Brain microvascular endothelial cell (primary cell): ENCODE measurements around the gene NKPD1.

Experiments used
- DNase-seq: peaks from one replicate; pipeline ENCODE4 v3.0.0-alpha.2; 2020
- H3K27ac ChIP-seq: fragments of 250-450 bp; sonication (Bioruptor Pico); 2 replicates; pipeline ENCODE4 v1.5.1; 2020; ENCODE audit warnings: mild to moderate bottlenecking, moderate library complexity
- H3K27me3 ChIP-seq: fragments of 250-450 bp; sonication (Bioruptor Pico); replicated peaks from 2 replicates; pipeline ENCODE4 v1.5.1; 2020; ENCODE audit warnings: mild to moderate bottlenecking
- H3K36me3 ChIP-seq: fragments of 250-450 bp; sonication (Bioruptor Pico); replicated peaks from 2 replicates; pipeline ENCODE4 v1.5.1; 2020; ENCODE audit warnings: mild to moderate bottlenecking
- H3K4me3 ChIP-seq: 2 replicates; pipeline ENCODE4 v1.5.1; 2011; ENCODE audit warnings: low read depth, mild to moderate bottlenecking, control low read depth, low read length, moderate library complexity
- CTCF ChIP-seq: IDR thresholded peaks from 2 replicates; pipeline ENCODE4 v1.5.1; 2011; ENCODE audit warnings: low read depth, mild to moderate bottlenecking, moderate library complexity, low read length, control low read depth, inconsistent platforms; ENCODE audit errors: missing control alignments
- in situ Hi-C: cut with HindIII; loops from 2 replicates; pipeline ENCODE4 v1.10.0; 2017; ENCODE audit warnings: low sequenced_read_pairs, low pct_ligation_motif_present

Gene NKPD1

GRCh38 chr19:45164577-45165335 is 4.0 kb upstream of the NKPD1 start:
- TF ChIP-seq CTCF, result peak; percentile 13
- Histone ChIP-seq H3K36me3 (no peaks in the 10 kb centered on the region), H3K27me3 (peaks cover 5% of the 10 kb centered on the region), H3K27ac (no peak overlapping the region), H3K4me3 (no peak overlapping the region)
- peak; percentile 45 for DNase-seq
- in situ Hi-C loops, result no loop called here

GRCh38 chr19:45163751-45164460 is 3.1 kb upstream of the NKPD1 start:
- Histone ChIP-seq H3K4me3 (no peak overlapping the region), H3K27ac (no peak overlapping the region), H3K36me3 (no peaks in the 10 kb centered on the region), H3K27me3 (peaks cover 5% of the 10 kb centered on the region)
- no peak for TF ChIP-seq CTCF
- no peak for DNase-seq
- in situ Hi-C loops, result no loop called here

- Histone ChIP-seq H3K27me3 (peaks cover 5% of the 10 kb centered on the region), H3K27ac (no peak overlapping the region), H3K4me3 (no peak overlapping the region), H3K36me3 (no peaks in the 10 kb centered on the region)
- TF ChIP-seq CTCF, result no peak
- in situ Hi-C loops, result no loop called here
- DNase-seq, result no peak
These were observed 2.4 kb upstream of the NKPD1 start for GRCh38 chr19:45163156-45163555.

GRCh38 chr19:45162608-45163143 is 1.9 kb upstream of the NKPD1 start:
- Histone ChIP-seq H3K36me3 (no peaks in the 10 kb centered on the region), H3K4me3 (no peak overlapping the region), H3K27me3 (peaks cover 5% of the 10 kb centered on the region), H3K27ac (no peak overlapping the region)
- DNase-seq, result no peak
- TF ChIP-seq CTCF, result no peak
- in situ Hi-C loops, result no loop called here

- no peaks in the 10 kb centered on the region for H3K36me3 ChIP-seq
- peaks cover 5% of the 10 kb centered on the region for H3K27me3 ChIP-seq
- H3K4me3 ChIP-seq, result no peak overlapping the region
- TF ChIP-seq CTCF, result peak; percentile 90
- no peak overlapping the region for H3K27ac ChIP-seq
- in situ Hi-C loops, result no loop called here
- DNase-seq, result no peak
These were observed 1.2 kb upstream of the NKPD1 start for GRCh38 chr19:45161738-45162607.
